ENCODE measurements around the gene INPP5F. TPM values are rescaled to one million over a fixed set of nuclear protein-coding genes. Genes with fewer than 3 reads are reported as not detected.
"Not testable (repeated sequence)": the region's sequence is repeated elsewhere in the genome, so short reads cannot be mapped to it uniquely, and the experiment has no call there.

The INPP5F gene
- polyA plus RNA-seq, 12 donors, result 15.7 to 28.5 (median 20.8) TPM; not detected in 1

DNA sequence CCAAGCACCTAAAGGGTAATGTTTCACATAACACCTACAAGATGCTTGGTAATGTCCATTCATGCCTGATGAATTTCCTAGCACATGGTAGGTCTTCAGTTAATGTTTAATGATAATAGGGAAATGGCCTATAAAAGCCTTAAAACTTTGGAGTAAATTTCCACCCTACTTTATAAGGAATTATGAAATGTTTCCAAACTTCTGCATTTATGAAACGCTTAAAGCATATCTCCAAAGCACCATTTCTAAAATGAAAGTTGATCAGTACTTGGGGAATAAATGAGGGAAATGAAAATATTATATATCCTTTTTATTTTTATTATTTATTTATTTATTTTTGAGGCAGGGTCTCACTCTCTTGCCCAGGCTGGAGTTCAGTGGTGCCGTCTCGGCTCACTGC, 51.8 kb downstream of the INPP5F start:
- no peak for DNase-seq

DNA sequence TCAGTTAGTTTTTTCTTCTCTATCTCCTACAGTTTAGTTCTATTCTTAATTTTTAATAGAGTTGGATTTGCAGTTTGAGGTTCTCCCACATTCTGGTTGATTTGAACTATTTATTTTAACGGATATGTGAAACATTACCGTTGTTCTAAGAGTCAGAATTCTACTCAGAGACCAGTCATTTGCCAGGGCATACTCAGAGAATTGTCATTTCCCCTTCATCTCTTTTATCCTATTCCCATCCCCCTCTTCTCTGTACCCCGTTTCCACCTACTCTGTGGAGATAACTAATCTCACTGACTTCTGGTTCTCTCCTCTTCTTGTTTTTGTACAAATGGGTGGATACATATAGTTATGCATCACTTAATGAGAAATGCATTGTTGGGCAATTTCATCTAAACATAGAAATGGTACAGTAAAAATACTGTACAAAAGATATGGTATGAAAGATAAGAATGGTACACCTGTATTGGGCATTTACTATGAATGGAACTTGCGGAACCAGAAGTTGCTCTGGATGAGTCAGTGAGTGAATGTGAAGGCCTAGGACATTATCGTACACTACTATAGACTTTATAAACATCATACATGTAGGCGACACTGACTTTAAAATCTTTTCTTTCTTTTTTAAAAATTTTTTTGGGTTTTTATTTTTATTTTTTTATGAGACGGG, 53.1 kb downstream of the INPP5F start:
- no peak for DNase-seq

DNA sequence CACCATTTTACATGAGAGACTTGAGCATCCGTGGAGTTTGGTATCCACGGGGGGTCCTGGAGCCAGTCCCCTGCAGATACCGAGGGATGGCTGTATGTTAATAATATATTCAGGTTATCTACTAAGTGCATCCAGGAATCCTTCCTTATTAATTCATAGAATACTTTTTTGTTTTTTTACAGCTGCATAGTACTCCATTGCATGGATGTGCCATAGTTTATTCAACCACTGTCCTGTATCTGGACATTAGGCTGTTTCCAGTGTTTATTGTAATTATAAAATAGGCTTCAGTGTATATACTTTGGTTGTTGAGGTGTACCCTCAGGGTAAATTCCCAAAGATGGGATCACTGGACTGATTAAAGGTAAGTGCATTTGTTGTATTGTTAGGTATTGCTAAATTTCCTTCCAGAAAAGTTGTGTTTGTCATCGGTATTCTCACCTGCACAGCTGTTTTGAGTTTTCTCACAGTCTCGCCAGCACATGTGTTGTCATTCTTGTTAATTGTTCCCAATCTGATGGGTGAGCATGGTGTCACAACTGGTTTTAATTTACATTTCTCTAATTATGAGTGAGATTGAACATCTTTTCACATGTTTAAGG, 55.1 kb downstream of the INPP5F start:
- no peak for DNase-seq

DNA sequence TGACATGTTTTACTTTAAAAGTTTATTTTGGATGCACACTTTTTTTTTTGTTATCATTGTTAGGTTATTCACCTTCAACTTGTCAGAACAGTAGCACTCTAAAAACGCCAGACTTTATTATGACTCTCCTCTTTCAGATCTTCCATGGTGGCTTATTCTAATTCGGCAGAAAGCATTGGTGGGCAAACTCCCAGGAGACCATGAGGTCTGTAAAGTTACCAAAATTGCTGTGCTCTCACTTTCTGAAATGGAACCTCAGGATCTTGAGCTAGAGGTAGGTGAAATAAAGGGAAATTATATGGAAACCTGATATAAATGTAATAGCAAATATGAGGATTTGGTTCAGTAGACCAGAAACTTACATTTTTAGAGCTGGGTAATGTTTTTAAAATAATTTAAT, 55.6 kb downstream of the INPP5F start:
- no peak for DNase-seq

DNA sequence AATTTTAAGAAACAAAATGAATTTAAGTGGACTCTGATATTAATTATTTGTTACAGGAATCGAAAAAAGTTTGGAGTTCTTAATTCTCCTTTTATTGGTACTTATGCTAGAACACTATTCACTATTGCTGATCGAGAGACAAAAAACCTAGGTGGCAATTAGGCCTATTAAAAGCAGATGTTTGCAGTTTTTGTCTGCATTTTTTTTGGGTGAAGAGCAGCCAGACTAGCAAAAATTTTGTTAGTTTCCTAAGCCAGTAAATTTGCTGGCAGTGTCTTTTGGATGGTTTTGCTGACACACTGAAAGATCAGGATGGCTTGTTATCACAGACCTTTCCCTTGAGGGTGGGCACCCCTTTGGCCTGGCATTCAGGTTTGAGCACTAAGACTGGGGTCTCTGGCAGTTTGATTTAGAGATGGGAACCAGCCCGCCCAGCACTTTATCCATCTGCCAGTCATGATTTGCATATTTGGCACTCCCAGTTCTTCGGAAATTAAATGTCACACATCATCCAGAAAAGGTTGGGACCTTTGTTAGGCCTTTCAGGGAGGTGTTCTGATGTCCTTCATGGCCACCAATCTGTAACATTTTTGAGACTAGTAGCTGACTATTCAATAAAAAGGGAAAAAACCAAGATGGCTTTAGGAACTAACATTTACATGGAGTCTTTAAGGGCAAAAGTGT, 57.3 kb downstream of the INPP5F start:
- DNase-seq, result no peak

DNA sequence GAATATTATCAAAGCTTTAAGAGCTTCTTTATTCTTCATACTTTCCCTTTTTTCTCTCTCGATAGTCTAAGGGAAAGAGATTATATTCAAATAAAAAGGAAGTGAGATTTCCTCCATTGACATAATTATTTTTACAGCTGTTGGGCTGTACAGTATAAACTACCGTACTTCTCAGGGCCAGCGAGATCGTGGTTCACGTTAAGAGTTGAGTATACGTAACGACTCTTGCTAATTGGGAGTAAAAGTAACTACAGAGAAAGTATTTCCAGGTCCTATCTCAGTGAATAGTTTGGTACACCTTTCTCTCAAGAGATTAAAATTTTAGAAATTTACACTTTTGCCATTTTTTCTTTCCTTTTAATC, 57.8 kb downstream of the INPP5F start:
- no peak for DNase-seq

DNA sequence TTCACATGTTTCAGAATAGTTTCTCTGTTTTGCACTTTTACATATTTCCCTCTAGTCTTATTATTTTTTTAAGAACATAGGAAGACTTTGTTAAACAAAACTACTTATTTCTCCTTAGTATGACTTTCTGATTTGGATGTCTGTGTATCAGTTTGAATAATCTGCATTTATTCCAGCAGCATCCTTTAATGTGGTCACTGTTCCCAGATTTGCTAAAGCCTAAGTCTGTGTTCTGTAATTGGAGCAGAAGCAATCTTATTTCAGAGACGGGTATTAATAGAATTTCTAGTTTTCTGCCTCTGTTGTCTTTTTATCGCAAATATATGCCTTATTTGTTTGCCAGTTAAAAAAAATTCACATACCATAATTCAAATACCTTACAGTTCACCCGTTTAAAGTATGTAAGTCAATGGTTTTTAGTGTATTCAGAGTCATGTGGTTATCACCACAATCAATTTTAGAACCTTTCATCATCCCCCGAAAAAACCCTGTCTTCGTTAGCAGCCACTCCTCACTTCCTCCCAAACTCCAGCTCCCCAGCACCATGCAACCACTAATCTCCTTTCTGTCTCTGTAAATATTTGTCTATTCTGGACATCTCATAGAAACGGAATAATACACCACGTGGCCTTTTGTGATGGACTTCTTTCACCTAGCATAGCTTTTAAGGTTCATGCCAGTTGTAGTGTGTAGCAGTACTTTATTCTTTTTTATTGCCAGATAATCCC, 58.7 kb downstream of the INPP5F start:
- DNase-seq, result no peak

DNA sequence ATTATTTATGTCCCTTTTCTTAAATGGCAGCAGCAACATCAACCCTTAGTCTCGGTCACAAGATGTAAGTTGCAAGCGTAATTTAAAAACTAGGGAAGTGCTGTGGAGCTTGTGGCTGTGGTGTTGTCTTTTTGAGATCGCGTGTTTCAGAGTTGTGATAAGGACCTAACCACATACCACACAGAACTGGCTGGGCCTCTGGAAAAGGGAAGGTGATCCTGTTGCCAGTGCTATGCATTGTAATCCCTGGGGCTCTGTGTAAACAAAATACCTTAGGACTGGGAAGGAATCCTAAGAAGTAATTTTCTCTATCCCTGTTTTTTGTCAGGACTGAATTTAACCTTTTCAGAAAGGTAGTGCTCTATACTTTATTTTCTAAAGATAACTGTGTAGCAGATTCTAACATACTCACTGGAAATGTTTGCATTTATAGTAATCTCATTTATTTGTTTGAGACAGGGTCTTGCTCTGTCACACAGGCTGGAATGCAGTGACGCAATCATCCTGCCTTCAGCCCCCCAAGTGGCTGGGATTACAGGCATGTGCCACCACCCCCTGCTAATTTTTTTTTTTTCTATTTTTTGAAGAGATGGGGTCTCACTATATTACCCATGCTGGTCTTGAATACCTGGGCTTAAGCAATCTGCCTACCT, 60.4 kb downstream of the INPP5F start:
- DNase-seq, result no peak

DNA sequence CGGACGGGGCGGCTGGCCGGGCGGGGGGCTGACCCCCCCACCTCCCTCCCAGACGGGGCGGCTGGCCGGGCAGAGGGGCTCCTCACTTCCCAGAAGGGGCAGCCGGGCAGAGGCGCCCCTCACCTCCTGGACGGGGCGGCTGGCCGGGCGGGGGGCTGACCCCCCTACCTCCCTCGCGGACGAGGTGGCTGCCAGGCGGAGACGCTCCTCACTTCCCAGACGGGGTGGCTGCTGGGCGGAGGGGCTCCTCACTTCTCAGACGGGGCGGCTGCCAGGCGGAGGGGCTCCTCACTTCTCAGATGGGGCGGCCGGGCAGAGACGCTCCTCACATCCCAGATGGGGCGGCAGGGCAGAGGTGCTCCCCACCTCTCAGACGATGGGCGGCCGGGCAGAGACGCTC, 69.3 kb downstream of the INPP5F start:
- DNase-seq, result not testable (repeated sequence)

DNA sequence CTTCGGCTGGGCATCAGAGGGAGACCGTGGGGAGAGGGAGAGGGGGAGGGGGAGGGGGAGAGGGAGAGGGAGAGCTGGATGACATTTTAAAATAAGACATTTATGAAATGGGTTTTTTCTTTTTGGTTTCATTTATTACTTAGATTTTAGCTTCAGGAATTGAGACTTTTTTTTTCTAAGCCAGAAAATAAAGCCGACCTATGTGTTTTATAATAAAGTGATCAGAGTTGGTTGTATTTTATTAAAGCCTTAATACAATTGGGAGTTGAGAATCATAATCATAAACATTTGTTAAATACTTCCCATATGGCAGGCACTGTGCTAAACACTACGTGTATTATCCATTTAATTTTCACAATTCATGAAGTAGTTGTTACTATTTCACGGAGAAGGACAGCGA, 70.2 kb downstream of the INPP5F start:
- no peak for DNase-seq

DNA sequence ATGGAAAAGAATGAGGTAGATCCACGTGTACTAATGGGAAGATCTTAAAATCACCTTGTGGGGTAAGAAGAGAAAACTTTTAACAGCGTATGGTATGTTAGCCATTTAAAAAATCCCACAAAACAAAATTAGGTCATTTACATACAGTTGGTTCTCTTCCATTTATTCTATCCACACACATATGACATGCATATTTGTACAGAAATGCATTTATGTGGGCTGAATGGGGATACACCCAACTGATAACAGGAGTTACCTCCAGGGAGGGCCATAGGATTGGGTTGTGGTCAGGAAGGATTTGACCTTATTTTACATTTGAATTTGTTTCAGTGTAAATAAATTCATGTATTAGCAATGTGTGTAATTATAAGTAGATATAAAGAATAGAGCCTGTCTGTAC, 75.3 kb downstream of the INPP5F start:
- DNase-seq, result no peak

DNA sequence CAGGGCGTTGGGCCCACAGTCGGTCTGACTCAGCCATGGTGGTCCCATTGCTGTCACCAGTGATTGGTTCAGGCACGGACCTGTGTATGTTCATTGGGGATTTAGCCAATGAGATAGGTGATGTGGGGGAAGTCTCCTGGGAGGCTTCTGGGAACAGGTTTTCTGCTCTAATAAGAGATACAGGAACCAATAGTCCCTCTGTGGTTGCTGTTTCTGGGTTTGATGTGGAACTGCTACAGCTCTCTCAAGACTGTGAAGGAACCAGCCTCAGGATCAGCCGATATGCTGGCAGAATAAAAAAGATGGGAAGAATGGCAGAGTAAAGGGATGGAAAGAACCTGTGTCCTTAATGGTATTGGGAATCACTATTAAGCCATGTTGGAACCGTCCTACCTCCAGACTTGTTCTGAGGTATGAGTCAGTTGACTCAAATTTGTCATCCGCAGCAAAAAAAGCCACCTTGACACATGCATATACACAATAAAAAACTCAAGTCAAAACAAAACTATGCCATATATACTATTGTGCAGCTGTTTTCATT, 76.2 kb downstream of the INPP5F start:
- no peak for DNase-seq

DNA sequence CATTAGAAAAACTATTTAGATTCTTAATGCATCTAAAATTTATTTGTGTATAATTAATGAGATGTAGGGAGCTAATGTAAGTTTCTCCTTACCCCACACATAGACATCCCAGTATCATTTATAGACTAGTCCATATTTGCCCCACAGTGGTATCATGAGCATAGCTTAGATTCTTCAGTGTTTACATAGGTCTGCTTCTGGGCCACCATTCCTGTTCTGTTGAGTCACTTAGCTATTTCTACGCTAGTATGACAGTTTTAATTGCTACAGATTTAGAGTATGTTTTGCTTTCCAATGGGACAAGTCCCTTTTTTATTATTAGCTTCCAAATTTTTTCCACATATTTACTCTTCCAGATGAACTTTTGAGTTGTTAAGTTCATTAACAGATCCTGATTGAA, 77.4 kb downstream of the INPP5F start:
- no peak for DNase-seq

DNA sequence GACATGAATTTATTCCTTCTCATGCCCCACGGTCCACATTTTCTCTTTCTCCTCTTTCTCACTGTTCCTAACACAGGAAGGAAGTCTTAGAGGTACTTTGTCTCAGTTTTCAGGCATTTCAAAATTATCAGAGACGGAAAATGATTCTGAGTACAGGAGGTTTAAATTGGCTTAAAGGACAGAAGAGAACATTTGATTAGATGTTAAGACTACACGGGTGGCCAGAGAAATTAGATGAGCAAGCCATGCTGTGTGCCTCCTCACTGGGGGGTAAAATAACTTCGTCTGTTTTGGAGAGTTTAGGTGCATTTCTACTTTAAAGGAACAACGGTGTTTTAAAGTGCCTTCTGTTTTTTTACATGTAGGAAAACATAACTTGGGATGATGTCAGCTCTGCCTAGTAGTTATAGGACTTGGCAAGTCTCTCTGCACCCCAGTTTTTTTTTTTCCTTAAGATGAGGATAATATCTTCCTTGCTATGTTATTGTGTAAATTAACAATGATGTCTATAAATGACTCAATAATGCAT, 79.9 kb downstream of the INPP5F start:
- no peak for DNase-seq

DNA sequence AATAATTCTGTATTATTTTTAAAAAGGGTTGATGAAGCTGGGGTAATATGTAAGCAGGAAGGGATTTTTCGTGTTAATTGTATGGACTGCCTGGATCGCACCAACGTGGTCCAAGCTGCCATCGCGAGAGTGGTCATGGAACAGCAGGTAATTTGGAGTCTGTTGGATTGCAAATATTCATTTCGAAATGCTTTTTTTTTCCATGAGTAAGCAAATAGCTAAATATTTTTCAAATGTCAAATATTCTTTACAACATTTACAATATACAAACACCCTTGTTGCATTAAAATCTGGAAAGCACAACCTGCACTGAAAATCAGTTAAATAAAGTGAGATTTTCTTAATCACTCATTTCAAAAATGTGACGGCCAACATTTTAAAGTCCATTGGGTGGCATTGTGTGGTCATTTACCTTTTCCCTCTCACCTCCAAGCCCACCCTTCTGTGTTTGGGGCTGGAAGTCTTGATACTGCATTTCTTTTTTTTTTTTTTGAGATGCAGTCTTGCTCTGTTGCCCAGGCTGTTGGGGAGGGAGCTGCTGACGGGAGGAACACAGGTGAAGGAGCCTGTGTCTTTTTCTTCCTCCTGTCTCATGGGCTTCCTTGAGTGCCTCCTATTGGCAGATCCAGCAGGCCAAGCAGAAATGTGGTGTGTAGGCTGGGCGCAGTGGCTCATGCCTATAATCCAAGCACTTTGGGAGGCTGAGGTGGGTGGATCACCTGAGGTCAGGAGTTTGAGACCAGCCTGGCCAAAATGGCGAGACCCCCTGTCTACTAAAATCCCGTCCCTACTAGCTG, 80.7 kb downstream of the INPP5F start:
- DNase-seq, result no peak

DNA sequence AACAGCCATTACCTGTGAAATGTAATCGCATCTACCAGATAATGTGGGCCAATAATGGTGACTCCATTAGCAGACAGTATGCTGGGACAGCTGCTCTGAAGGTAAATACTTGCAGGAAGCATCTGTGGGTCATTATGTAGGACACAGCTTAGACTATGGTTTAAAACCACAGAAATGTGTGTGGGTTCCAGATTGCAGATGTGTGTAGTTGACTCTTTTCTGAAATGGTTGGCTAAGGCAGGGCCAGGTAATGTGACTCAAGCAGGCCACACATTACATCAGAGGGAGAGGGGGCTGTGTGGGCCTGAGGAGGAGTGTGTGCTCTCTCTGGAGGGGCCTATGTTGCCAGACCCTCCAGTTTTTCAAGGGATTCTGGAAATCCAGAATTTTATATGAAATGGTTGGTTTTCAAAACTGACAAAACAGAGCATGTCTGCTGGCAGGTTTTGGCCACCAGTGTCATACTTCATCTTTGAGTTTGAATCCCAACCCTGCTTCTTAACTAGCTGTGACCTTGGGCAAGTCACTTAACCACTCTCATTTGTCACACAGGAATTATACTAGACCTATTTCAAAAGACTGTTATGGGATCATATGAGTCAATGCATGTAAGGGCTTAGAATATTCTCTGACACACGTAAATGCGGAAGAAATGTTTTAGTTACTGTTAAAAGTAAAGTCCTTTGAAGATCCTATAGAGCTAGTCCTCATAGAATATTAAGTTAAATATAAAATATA, 82.3 kb downstream of the INPP5F start:
- DNase-seq, result no peak

DNA sequence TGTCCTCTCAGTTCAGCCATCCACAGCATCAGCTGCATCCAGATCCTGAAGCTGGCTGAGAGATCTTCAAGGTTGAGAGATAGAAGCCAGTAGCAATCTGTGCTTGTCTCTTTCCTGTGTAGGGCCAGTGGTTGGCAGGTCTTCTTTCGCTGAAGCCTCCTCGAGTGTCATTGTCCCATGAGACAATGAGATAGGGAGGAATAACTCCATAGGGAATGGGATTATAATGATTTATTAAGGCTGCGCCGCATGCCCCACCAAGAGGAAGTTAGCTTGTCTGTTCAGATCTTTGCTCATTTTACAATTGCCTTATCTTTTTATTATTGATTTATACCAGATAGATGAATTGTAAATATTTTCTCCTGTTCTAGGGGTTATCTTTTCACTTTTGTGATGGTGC, 85.3 kb downstream of the INPP5F start:
- DNase-seq, result no peak

DNA sequence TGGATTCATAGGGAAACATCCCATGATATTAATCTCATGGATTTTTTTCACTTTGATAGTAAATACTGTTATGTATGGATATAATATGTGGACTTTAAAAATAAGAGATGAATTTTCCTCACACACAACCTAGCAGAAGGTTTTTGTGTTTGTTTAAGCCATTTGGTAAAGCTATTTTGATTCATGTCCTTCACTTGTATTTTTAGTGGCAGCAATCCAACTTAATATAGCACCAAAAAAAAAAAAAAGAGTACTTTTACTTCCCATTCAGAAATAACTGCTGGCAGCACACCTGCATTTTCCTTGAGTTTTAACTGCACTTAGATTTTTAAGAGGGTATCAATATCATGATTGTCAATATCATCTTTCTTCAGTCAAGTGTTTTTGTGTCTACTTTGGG, 86.8 kb downstream of the INPP5F start:
- DNase-seq, result no peak

DNA sequence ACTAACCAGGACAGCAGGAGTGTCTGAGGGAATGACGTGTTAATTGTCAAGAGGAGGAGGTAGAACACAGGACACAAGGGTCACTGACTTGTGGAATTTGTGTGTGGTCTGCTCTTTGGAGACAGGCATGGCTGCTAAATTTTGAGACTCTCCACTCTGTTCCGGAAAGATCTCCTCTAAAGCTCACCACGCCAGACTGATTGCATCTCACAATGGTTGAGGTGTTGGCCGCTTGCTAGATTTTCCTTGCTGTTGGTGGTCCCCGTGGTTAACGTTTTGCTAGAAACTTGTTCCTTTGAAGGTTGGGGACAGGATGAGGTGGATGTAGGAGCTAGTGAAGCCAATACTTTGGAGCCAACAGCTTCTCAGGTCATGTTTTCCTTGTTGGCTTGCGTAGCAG, 89.8 kb downstream of the INPP5F start:
- DNase-seq, result no peak
